Mesenchymal stem cell (in vitro differentiated cells and primary cell): ENCODE data around the gene TBC1D22A.

Source experiments
- DNase-seq: peaks from one replicate; pipeline ENCODE4 v3.0.0-alpha.2; 2013
- H2AFZ ChIP-seq: one replicate; pipeline ENCODE4 v1.6.1; 2013; ENCODE audit warnings: low read depth, mild to moderate bottlenecking, control low read depth, inconsistent platforms, low read length, moderate library complexity
- H2AK5ac ChIP-seq: 2 replicates; pipeline ENCODE4 v1.6.1; 2013; ENCODE audit warnings: low read length, moderate library complexity, mild to moderate bottlenecking, inconsistent platforms; ENCODE audit not compliant: severe bottlenecking
- H2BK120ac ChIP-seq: one replicate; pipeline ENCODE4 v1.6.1; 2013; ENCODE audit warnings: low read depth, mild to moderate bottlenecking, inconsistent platforms, low read length, moderate library complexity
- H2BK12ac ChIP-seq, 2 experiments: one replicate each; pipeline ENCODE4 v1.6.1; 2013; ENCODE audit warnings: inconsistent platforms in 2 of 2, low read length in 2 of 2, mild to moderate bottlenecking in 2 of 2, moderate library complexity in 2 of 2, control low read depth in 1 of 2
- H2BK15ac ChIP-seq: one replicate; pipeline ENCODE4 v1.6.1; 2013; ENCODE audit warnings: mild to moderate bottlenecking, low read depth, inconsistent platforms; ENCODE audit not compliant: poor library complexity, severe bottlenecking
- H2BK5ac ChIP-seq: 2 replicates; pipeline ENCODE4 v1.6.1; 2013; ENCODE audit warnings: low read depth, mild to moderate bottlenecking, low read length, control low read depth, inconsistent platforms; ENCODE audit not compliant: poor library complexity, severe bottlenecking
- H3K14ac ChIP-seq, 2 experiments: one replicate each; pipeline ENCODE4 v1.6.1; 2013; ENCODE audit warnings: inconsistent platforms in 2 of 2, low read length in 2 of 2, control low read depth in 1 of 2, mild to moderate bottlenecking in 1 of 2, moderate library complexity in 1 of 2
- H3K18ac ChIP-seq, 2 experiments: one replicate each; pipeline ENCODE4 v1.6.1; 2013; ENCODE audit warnings: inconsistent platforms in 2 of 2, low read length in 2 of 2, control low read depth in 1 of 2, low read depth in 1 of 2, mild to moderate bottlenecking in 1 of 2
- H3K23ac ChIP-seq, 2 experiments: one replicate each; pipeline ENCODE4 v1.6.1; 2013; ENCODE audit warnings: inconsistent platforms in 2 of 2, low read length in 2 of 2, mild to moderate bottlenecking in 2 of 2, moderate library complexity in 2 of 2, control low read depth in 1 of 2
- H3K27ac ChIP-seq: 2 replicates; pipeline ENCODE4 v1.5.1; 2013; ENCODE audit warnings: mild to moderate bottlenecking, moderate library complexity, low read length, control low read depth, inconsistent platforms; ENCODE audit not compliant: poor library complexity, severe bottlenecking
- H3K27me3 ChIP-seq, 2 experiments: 2 replicates each; pipeline versions ENCODE4 v1.6.1 to v1.7.0; 2013; ENCODE audit warnings: low read length in 2 of 2, mild to moderate bottlenecking in 2 of 2, moderate library complexity in 2 of 2, control low read depth in 1 of 2, inconsistent platforms in 1 of 2; ENCODE audit not compliant: control insufficient read depth in 1 of 2, insufficient read depth in 1 of 2
- H3K36me3 ChIP-seq, 2 experiments: 2 replicates each; pipeline versions ENCODE4 v1.6.1 to v1.7.0; 2013; ENCODE audit warnings: low read length in 2 of 2, control low read depth in 1 of 2, inconsistent platforms in 1 of 2, low read depth in 1 of 2, mild to moderate bottlenecking in 1 of 2; ENCODE audit not compliant: insufficient read depth in 2 of 2, control insufficient read depth in 1 of 2
- H3K4ac ChIP-seq, 2 experiments: one replicate each; pipeline ENCODE4 v1.6.1; 2013; ENCODE audit warnings: inconsistent platforms in 2 of 2, low read length in 2 of 2, mild to moderate bottlenecking in 2 of 2, moderate library complexity in 2 of 2, control low read depth in 1 of 2, low read depth in 1 of 2
- H3K4me1 ChIP-seq: 2 replicates; pipeline ENCODE4 v1.6.1; 2013; ENCODE audit warnings: low read depth, low read length, control low read depth; ENCODE audit not compliant: control insufficient read depth, insufficient read depth
- H3K4me2 ChIP-seq: 2 replicates; pipeline ENCODE4 v1.6.1; 2013; ENCODE audit warnings: low read length, mild to moderate bottlenecking, inconsistent platforms; ENCODE audit not compliant: poor library complexity, severe bottlenecking
- H3K4me3 ChIP-seq, 2 experiments: 2 replicates each; pipeline versions ENCODE4 v1.5.1 to v1.7.0; 2013; ENCODE audit warnings: low read length in 2 of 2, mild to moderate bottlenecking in 2 of 2, control low read depth in 1 of 2, low read depth in 1 of 2; ENCODE audit not compliant: insufficient read depth in 1 of 2
- H3K79me1 ChIP-seq: replicated peaks from 2 replicates; pipeline ENCODE4 v1.6.1; 2013; ENCODE audit warnings: mild to moderate bottlenecking, control low read depth, low read length, inconsistent platforms; ENCODE audit not compliant: poor library complexity, severe bottlenecking
- H3K9ac ChIP-seq: 2 replicates; pipeline ENCODE4 v1.7.0; 2013; ENCODE audit warnings: mild to moderate bottlenecking, low read length, moderate library complexity
- H3K9me3 ChIP-seq: 2 replicates; pipeline ENCODE4 v1.7.0; 2013; ENCODE audit warnings: mild to moderate bottlenecking, low read length; ENCODE audit not compliant: control insufficient read depth
- H4K8ac ChIP-seq: one replicate; pipeline ENCODE4 v1.6.1; 2013; ENCODE audit warnings: inconsistent platforms, mild to moderate bottlenecking, low read length, moderate library complexity
- H4K91ac ChIP-seq: one replicate; pipeline ENCODE4 v1.6.1; 2013; ENCODE audit warnings: mild to moderate bottlenecking, low read length, inconsistent platforms
- WGBS: methylation state at CpG from one replicate; pipeline ENCODE4 v1.1.7; 2013; ENCODE audit warnings: mixed read lengths; 5-methylcytosine and 5-hydroxymethylcytosine counted together

Gene TBC1D22A

DNA sequence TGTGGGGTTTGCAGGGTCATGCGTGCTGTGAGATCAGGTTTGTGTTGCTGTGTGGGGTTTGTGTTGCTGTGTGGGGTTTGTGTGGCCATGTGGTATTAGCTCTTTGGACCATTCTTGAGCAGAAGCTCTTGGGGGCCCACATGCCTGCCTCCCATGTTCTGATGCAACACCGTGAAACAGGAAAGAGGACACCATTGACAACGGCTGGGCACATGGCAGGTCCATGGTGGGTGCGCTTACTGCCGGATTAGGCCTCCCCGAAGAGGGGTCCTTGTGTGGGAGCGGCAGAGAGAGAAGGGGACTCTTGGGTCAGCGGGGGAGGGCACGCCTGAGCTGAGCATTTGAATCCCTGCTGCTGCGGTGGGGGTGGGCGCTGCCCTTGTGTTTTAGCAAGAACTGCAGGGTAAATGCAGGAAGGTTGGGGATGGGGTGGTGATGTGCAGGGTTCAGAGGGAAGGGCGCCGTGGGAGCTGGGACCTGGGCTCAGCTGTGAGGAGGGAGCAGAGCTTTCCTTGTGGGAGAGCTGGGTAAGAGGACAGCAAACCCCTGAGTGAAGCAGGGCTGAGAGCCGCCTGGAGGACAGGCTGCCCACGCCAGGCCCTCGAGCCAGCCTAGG is 361.5 kb downstream of the TBC1D22A start:
- no peak for DNase-seq
- no peak overlapping the region for H3K27ac ChIP-seq
- H4K8ac ChIP-seq: no peak overlapping the region
- 94% methylated on average over 16 of the region's 16 CpGs for WGBS
- H2AK5ac ChIP-seq: no peak overlapping the region
- H4K91ac ChIP-seq: peak overlapping the region; percentile 18
- H3K36me3 ChIP-seq: peaks cover 4 to 17% of the 10 kb centered on the region in 2 experiments
- no peak overlapping the region for H3K23ac ChIP-seq
- H3K27me3 ChIP-seq: no peaks in the 10 kb centered on the region
- H3K4me3 ChIP-seq: peak overlapping the region in 1 of 2 experiments; percentile 33
- H2BK12ac ChIP-seq: peak overlapping the region in 1 of 2 experiments; percentile 31
- peaks cover 4% of the 10 kb centered on the region for H3K4me1 ChIP-seq
- no peak overlapping the region for H2AFZ ChIP-seq
- H3K14ac ChIP-seq: no peak overlapping the region
- H3K79me1 ChIP-seq: no peaks in the 10 kb centered on the region
- no peak overlapping the region for H3K4me2 ChIP-seq
- H2BK120ac ChIP-seq: no peak overlapping the region
- H3K4ac ChIP-seq: no peak overlapping the region
- H2BK5ac ChIP-seq: no peak overlapping the region
- H3K9me3 ChIP-seq: no peaks in the 10 kb centered on the region
- H3K9ac ChIP-seq: no peak overlapping the region
- H2BK15ac ChIP-seq: no peak overlapping the region
- H3K18ac ChIP-seq: no peak overlapping the region

GRCh38 chr22:47124451-47124881 is 362.0 kb downstream of the TBC1D22A start:
- no peak overlapping the region for H3K23ac ChIP-seq
- H3K14ac ChIP-seq: peak overlapping the region in 1 of 2 experiments; percentile 50
- peak overlapping the region; percentile 18 for H4K91ac ChIP-seq
- H3K4me1 ChIP-seq: peaks cover 4% of the 10 kb centered on the region
- no peak overlapping the region for H3K18ac ChIP-seq
- no peak overlapping the region for H4K8ac ChIP-seq
- no peak overlapping the region for H2BK120ac ChIP-seq
- DNase-seq: no peak
- H2AFZ ChIP-seq: no peak overlapping the region
- WGBS: 96% methylated on average over 15 of the region's 15 CpGs
- H3K9ac ChIP-seq: no peak overlapping the region
- no peaks in the 10 kb centered on the region for H3K27me3 ChIP-seq
- H3K36me3 ChIP-seq: peaks cover 5 to 17% of the 10 kb centered on the region in 2 experiments
- peak overlapping the region in 1 of 2 experiments; percentile 33 for H3K4me3 ChIP-seq
- H3K27ac ChIP-seq: no peak overlapping the region
- no peak overlapping the region for H2BK12ac ChIP-seq
- H2BK15ac ChIP-seq: no peak overlapping the region
- no peaks in the 10 kb centered on the region for H3K9me3 ChIP-seq
- H3K4ac ChIP-seq: no peak overlapping the region
- no peaks in the 10 kb centered on the region for H3K79me1 ChIP-seq
- H2AK5ac ChIP-seq: no peak overlapping the region
- no peak overlapping the region for H2BK5ac ChIP-seq
- H3K4me2 ChIP-seq: no peak overlapping the region

DNA sequence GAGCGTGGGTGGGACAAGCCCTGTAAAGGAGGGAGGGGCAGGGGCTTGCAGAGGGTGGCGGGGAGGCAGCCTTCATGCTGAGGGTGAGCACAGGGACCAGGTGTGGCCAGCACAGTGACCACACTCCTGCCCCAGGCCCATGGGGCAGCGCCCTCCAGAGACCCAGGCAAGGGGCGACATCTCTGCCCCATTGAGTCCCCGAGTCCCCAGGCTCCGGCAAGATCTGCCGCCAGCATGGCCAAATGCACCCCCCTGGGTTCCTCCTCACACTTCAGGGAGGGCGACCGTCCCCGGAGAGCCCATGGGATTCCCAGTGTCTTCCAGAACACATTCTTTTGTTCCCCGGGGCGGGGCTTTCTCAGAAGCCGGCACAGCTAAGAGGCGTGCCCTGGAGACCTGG is 362.5 kb downstream of the TBC1D22A start:
- Histone ChIP-seq H3K4me1 (peaks cover 7% of the 10 kb centered on the region), H3K79me1 (no peaks in the 10 kb centered on the region), H3K23ac (no peak overlapping the region), H2AFZ (no peak overlapping the region), H2AK5ac (no peak overlapping the region), H3K14ac (peak overlapping the region in 1 of 2 experiments; percentile 50), H3K4me2 (no peak overlapping the region), H2BK15ac (no peak overlapping the region), H4K91ac (no peak overlapping the region), H4K8ac (no peak overlapping the region), H2BK12ac (no peak overlapping the region), H3K36me3 (peaks cover 5 to 17% of the 10 kb centered on the region in 2 experiments), H2BK5ac (no peak overlapping the region), H3K27me3 (no peaks in the 10 kb centered on the region), H2BK120ac (no peak overlapping the region), H3K27ac (no peak overlapping the region), H3K9me3 (no peaks in the 10 kb centered on the region), H3K9ac (no peak overlapping the region), H3K4ac (no peak overlapping the region), H3K18ac (no peak overlapping the region), H3K4me3 (no peak overlapping the region)
- no peak for DNase-seq
- WGBS: 93% methylated on average over 14 of the region's 14 CpGs

- Histone ChIP-seq H3K18ac (no peak overlapping the region), H4K91ac (no peak overlapping the region), H3K4me2 (no peak overlapping the region), H2BK5ac (no peak overlapping the region), H3K27me3 (no peaks in the 10 kb centered on the region), H3K36me3 (peaks cover 5 to 14% of the 10 kb centered on the region in 2 experiments), H3K27ac (no peak overlapping the region), H2BK15ac (no peak overlapping the region), H2AK5ac (no peak overlapping the region), H4K8ac (no peak overlapping the region), H2AFZ (no peak overlapping the region), H3K9ac (no peak overlapping the region), H3K4ac (no peak overlapping the region), H3K4me1 (peaks cover 10% of the 10 kb centered on the region), H2BK120ac (no peak overlapping the region), H2BK12ac (no peak overlapping the region), H3K23ac (no peak overlapping the region), H3K79me1 (no peaks in the 10 kb centered on the region), H3K9me3 (no peaks in the 10 kb centered on the region), H3K4me3 (no peak overlapping the region), H3K14ac (no peak overlapping the region)
- 69% methylated on average over 5 of the region's 5 CpGs for WGBS
- DNase-seq: peak; percentile 6
Measured at GRCh38 chr22:47125603-47126002, 363.2 kb downstream of the TBC1D22A start.
